Measurements from ENCODE around the gene ESCO1.
A peak's percentile ranks its signal among the peaks of the same experiment; 100 is the strongest.
"Not testable (repeated sequence)": the region's sequence is repeated elsewhere in the genome, so short reads cannot be mapped to it uniquely, and the experiment has no call there.

The ESCO1 gene

GRCh38 chr18:21600526-21601410, at the start of gene ESCO1:
Gene ESCO1, minus strand, starts transcription at chr18:21600704. Its CDS starts 25,861 bp downstream, at chr18:21574843.
- peak; percentile 93 for DNase-seq

GRCh38 chr18:21640375-21640774, 39.9 kb upstream of the ESCO1 start:
- DNase-seq, result not testable (repeated sequence)

GRCh38 chr18:21638822-21639221, 38.3 kb upstream of the ESCO1 start:
- no peak for DNase-seq

GRCh38 chr18:21636769-21637168, 36.3 kb upstream of the ESCO1 start:
- DNase-seq, result no peak

- DNase-seq, result no peak
Observed at GRCh38 chr18:21634588-21635199, 34.2 kb upstream of the ESCO1 start.

- no peak for DNase-seq
Observed at GRCh38 chr18:21632393-21632792, 31.9 kb upstream of the ESCO1 start.

- no peak for DNase-seq
Observed at GRCh38 chr18:21629089-21629832, 28.8 kb upstream of the ESCO1 start.

- not testable (repeated sequence) for DNase-seq
Observed at GRCh38 chr18:21621640-21622039, 21.1 kb upstream of the ESCO1 start.

- DNase-seq, result peak; percentile 86
Observed at GRCh38 chr18:21612125-21613039, 11.9 kb upstream of the ESCO1 start, which contains the start of gene SNRPD1. Gene SNRPD1, plus strand, starts transcription at chr18:21612314. Its CDS starts 116 bp downstream, at chr18:21612430.

- not testable (repeated sequence) for DNase-seq
Observed at GRCh38 chr18:21611401-21612124, 11.1 kb upstream of the ESCO1 start.

- no peak for DNase-seq
Observed at GRCh38 chr18:21605213-21605612, 4.7 kb upstream of the ESCO1 start.

GRCh38 chr18:21604671-21605070, 4.2 kb upstream of the ESCO1 start:
- no peak for DNase-seq

GRCh38 chr18:21602299-21602587, 1.7 kb upstream of the ESCO1 start:
- DNase-seq, result no peak

GRCh38 chr18:21599585-21600525, 649 bp downstream of the ESCO1 start:
- peak; percentile 83 for DNase-seq

GRCh38 chr18:21598726-21599584, 1.5 kb downstream of the ESCO1 start:
- no peak for DNase-seq

- DNase-seq, result no peak
Observed at GRCh38 chr18:21597620-21598019, 2.9 kb downstream of the ESCO1 start.

GRCh38 chr18:21593540-21594257, 6.8 kb downstream of the ESCO1 start:
- DNase-seq, result no peak

- DNase-seq, result not testable (repeated sequence)
Observed at GRCh38 chr18:21592361-21592760, 8.1 kb downstream of the ESCO1 start.

- no peak for DNase-seq
Observed at GRCh38 chr18:21584391-21584790, 16.1 kb downstream of the ESCO1 start.
